HCT116 (cell line): Measurements from ENCODE around the gene ACSL3. TPM values are rescaled to one million over a fixed set of nuclear protein-coding genes. Genes with fewer than 3 reads are reported as not detected.

Experiments used
- ATAC-seq: fragments of 200-7000 bp; cut with Tn5 transposase; 2 replicates; pipeline ENCODE4 v1.9.1; 2020; ENCODE audit warnings: mild to moderate bottlenecking, moderate library complexity
- BruUV-seq: library from RNA; stranded (reverse); fragments of 400-500 nt; replicated peaks from 2 replicates; lab custom pipeline; 2021; lab: Mats Ljungman, UMichigan
- CTCF ChIA-PET: fragments of 300-600 bp; sonication (Branson Sonifier 250); formaldehyde crosslinking; loops from one replicate; lab custom pipeline; 2021; ENCODE audit warnings: antibody characterized with exemption; lab: Charles Lee
- POLR2A ChIA-PET: fragments of 300-600, 350-600 bp; sonication (Branson Sonifier 250); formaldehyde crosslinking; loops from one replicate; lab custom pipeline; 2021; ENCODE audit warnings: antibody characterized with exemption; lab: Charles Lee
- RAD21 ChIA-PET, 2 experiments: fragments of 300-600 bp; sonication (Branson Sonifier 250); formaldehyde crosslinking; loops; one replicate each; lab custom pipeline; 2023; ENCODE audit warnings: low total read pairs in 2 of 2; ENCODE audit not compliant: uncharacterized antibody in 2 of 2, unreplicated experiment in 2 of 2, low non-redundant PET in 1 of 2; lab: Charles Lee
- DNase-seq: peaks from one replicate; pipeline ENCODE4 v3.0.0-alpha.2; 2010; ENCODE audit warnings: low read depth, low spot score
- H2AFZ ChIP-seq: fragments of 200-600 bp; shearing (Covaris generic), sonication (generic); 2 replicates; pipeline ENCODE4 v1.6.1; 2017; ENCODE audit warnings: low read depth, mixed run types, mixed read lengths, antibody characterized with exemption, low read length; ENCODE audit not compliant: poor library complexity, severe bottlenecking
- H3K27ac ChIP-seq: 2 replicates; pipeline ENCODE4 v1.5.1; 2012; ENCODE audit warnings: low read depth, low read length
- H3K27me3 ChIP-seq: fragments of 200-600 bp; sonication (generic); 2 replicates; pipeline ENCODE4 v1.6.1; 2016; ENCODE audit warnings: mixed run types, low read length, mixed read lengths; ENCODE audit not compliant: insufficient read depth
- H3K36me3 ChIP-seq, 2 experiments: fragments of 200-500 bp in 1 of 2; fragments of 200-600 bp in 1 of 2; sonication (Bioruptor generic) in 1 of 2; sonication (generic) in 1 of 2; 2 replicates each; pipeline versions ENCODE4 v1.5.1 to v1.6.1; 2014 to 2016; ENCODE audit warnings: low read length in 2 of 2, inconsistent platforms in 1 of 2, mixed read lengths in 1 of 2, mixed run types in 1 of 2; ENCODE audit not compliant: insufficient read depth in 2 of 2, control insufficient read depth in 1 of 2
- H3K4me1 ChIP-seq, 2 experiments: fragments of 200-600 bp in 1 of 2; sonication (generic) in 1 of 2; 2 replicates each; pipeline versions ENCODE4 v1.5.1 to v1.6.1; 2012 to 2017; ENCODE audit warnings: low read length in 2 of 2, inconsistent platforms in 1 of 2, mild to moderate bottlenecking in 1 of 2, mixed read lengths in 1 of 2, mixed run types in 1 of 2, moderate library complexity in 1 of 2; ENCODE audit not compliant: insufficient read depth in 2 of 2, control insufficient read depth in 1 of 2
- H3K4me2 ChIP-seq: fragments of 200-600 bp; sonication (generic); 2 replicates; pipeline ENCODE4 v1.6.1; 2017; ENCODE audit warnings: mixed run types, low read length, mixed read lengths
- H3K4me3 ChIP-seq, 2 experiments: fragments of 200-600 bp in 1 of 2; sonication (generic) in 1 of 2; replicated peaks in 1 of 2; 2 replicates each; pipeline ENCODE4 v1.5.1; 2011 to 2016; ENCODE audit warnings: low read length in 2 of 2, control low read depth in 1 of 2, low read depth in 1 of 2, mild to moderate bottlenecking in 1 of 2, mixed read lengths in 1 of 2, mixed run types in 1 of 2
- H3K79me2 ChIP-seq: fragments of 200-600 bp; sonication (generic); 2 replicates; pipeline ENCODE4 v1.6.1; 2017; ENCODE audit warnings: mild to moderate bottlenecking, mixed run types, low read length, moderate library complexity, mixed read lengths; ENCODE audit not compliant: insufficient read depth
- H3K9ac ChIP-seq: fragments of 200-600 bp; sonication (generic); 2 replicates; pipeline ENCODE4 v1.6.1; 2016; ENCODE audit warnings: low read length, mixed read lengths
- H3K9me2 ChIP-seq: fragments of 200-600 bp; sonication (generic), shearing (Covaris generic); 2 replicates; pipeline ENCODE4 v1.6.1; 2017; ENCODE audit warnings: mixed run types, mild to moderate bottlenecking, moderate library complexity; ENCODE audit not compliant: insufficient read depth
- H3K9me3 ChIP-seq, 2 experiments: fragments of 200-500 bp in 1 of 2; fragments of 200-600 bp in 1 of 2; sonication (Bioruptor generic) in 1 of 2; sonication (generic) in 1 of 2; 2 replicates each; pipeline ENCODE4 v1.6.1; 2014 to 2017; ENCODE audit warnings: low read length in 2 of 2, mixed read lengths in 2 of 2, inconsistent platforms in 1 of 2, low read depth in 1 of 2, mild to moderate bottlenecking in 1 of 2, mixed run types in 1 of 2, moderate library complexity in 1 of 2; ENCODE audit not compliant: control insufficient read depth in 1 of 2, insufficient read depth in 1 of 2
- H4K20me1 ChIP-seq: fragments of 200-600 bp; sonication (generic), shearing (Covaris generic); 2 replicates; pipeline ENCODE4 v1.6.1; 2017; ENCODE audit warnings: mixed run types, mild to moderate bottlenecking, moderate library complexity; ENCODE audit not compliant: insufficient read depth
- ELF1 ChIP-seq: IDR thresholded peaks from 2 replicates; pipeline ENCODE4 v1.6.1; 2012; ENCODE audit warnings: low read depth, borderline replicate concordance
- SIN3A ChIP-seq: IDR thresholded peaks from 2 replicates; pipeline ENCODE4 v1.6.1; 2012; ENCODE audit warnings: low read depth
- ZFX ChIP-seq: fragments of 450-650 bp; IDR thresholded peaks from 2 replicates; pipeline ENCODE4 v1.6.1; 2017
- intact Hi-C: fragments of 100-400 bp; cut with micrococcal nuclease; formaldehyde crosslinking; loops from 2 replicates; pipeline ENCODE4 v1.10.0; 2022
- total RNA-seq: library from RNA; stranded (reverse); gene quantifications from one replicate; pipeline ENCODE4 v1.2.1, GENCODE V29; 2021; ENCODE audit not compliant: unreplicated experiment
- TF ChIP-seq, protein P1 (sequence below): IDR thresholded peaks from 2 replicates; pipeline ENCODE4 v1.6.1; 2012
- TF ChIP-seq, protein P2 (sequence below): IDR thresholded peaks from 2 replicates; pipeline ENCODE4 v1.6.1; 2012

Gene ACSL3
- total RNA-seq, 1 experiment from 2014 or later, result 142 TPM

DNA sequence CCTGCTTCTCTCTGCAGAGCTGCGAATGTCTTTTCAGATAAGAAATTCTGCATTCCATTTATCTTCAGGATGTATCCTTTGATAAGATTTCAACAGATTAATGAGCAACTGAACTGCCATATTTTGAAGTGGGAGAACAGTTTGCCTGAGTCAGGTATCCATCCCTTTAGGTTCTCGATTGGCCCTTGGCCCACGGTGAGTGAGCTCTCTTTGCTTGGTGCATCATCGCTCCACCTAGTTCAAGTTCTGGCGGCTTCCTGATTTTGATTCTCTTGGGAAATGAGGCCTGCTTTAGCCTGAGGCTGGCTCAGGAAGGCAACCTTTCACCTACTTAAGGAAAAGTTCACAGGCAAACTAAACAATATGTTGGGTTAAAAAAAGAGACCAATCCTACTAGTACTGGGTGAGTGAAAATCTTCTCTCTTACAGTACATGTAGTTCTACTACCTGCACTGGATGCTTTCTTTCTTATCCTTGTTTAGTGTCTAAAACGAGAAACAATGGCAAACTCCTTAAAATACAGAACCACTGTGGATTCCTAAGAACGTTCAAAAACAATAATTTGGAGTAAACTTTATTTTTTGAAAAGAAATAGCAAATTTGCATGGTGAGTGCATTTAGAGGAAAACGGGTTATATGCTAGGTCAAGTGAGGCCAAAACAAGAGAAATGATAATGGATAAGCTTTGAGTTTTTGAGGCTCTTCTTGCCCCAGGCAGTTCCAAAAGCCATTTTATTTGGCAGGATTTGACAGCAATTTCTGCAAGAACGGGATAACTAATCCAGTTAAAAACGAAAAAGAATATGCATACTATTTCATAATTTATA is 837 bp upstream of the ACSL3 start:
- peak overlapping the region; percentile 92 for H3K9ac ChIP-seq
- H3K27ac ChIP-seq, result peak overlapping the region; percentile 56
- peak overlapping the region; percentile 79 for H3K4me2 ChIP-seq
- POLR2A ChIA-PET, result no interaction called here
- no peaks in the 10 kb centered on the region for H3K9me3 ChIP-seq
- H3K4me3 ChIP-seq, result peak overlapping the region; percentile 31 to 86
- ATAC-seq (no peak), DNase-seq (no peak)
- CTCF ChIA-PET, result no interaction called here
- no peaks in the 10 kb centered on the region for H3K36me3 ChIP-seq
- no peak for TF ChIP-seq SIN3A
- TF ChIP-seq, protein P1, sequence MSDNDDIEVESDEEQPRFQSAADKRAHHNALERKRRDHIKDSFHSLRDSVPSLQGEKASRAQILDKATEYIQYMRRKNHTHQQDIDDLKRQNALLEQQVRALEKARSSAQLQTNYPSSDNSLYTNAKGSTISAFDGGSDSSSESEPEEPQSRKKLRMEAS, result 0 out of 2 replicates have a peak, but pooled peaks have one; percentile 24
- H3K4me1 ChIP-seq, result peaks cover 33 to 44% of the 10 kb centered on the region in 2 experiments
- RAD21 ChIA-PET, result no interaction called here
- BruUV-seq, result no TSS peak
- H3K27me3 ChIP-seq, result no peaks in the 10 kb centered on the region
- H3K79me2 ChIP-seq, result peaks cover 41% of the 10 kb centered on the region
- H4K20me1 ChIP-seq, result peaks cover 27% of the 10 kb centered on the region; the same call in 1 of the 2 replicates
- no peaks in the 10 kb centered on the region for H3K9me2 ChIP-seq
- intact Hi-C loops, result loop anchor here (1.0 kb wide), 1 partner anchor 152 kb away; no protein-coding TSS in a partner anchor
- H2AFZ ChIP-seq, result peak overlapping the region; percentile 100

DNA sequence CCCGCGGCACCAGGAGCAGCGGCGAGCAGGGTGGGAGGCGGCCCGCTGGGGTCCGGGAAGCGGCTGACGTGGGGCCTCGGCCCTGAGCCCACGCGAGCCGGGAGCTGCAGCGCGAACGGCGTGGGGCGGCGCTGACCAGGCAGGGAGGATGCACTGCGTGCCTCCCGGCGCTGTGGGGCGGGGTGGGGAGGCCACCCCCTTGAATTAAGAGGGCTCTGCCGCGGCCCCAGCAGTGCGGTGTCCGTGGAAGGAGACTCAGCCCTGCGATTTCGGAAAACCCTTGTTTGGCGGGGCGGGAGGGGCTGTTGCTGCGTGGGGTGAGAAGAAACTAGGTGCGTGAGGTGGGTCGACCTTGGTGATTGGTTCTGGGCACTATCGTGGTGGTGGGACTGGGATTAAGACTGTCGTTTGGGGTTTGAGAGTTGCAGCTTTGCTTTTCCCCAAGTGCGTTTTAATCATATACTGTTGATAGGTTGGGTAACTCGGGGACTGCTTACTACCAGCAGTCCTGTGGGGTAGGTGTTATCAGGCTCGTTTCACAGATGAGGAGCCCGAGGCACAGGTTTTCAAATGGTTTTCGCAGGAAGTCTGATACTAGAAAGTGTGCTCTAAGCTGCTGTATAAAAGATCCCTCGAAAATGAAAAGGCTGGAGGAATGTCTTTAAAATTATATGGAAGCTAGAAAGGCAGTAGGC is 722 bp downstream of the ACSL3 start:
- BruUV-seq, result no TSS peak
- TF ChIP-seq, protein P2, sequence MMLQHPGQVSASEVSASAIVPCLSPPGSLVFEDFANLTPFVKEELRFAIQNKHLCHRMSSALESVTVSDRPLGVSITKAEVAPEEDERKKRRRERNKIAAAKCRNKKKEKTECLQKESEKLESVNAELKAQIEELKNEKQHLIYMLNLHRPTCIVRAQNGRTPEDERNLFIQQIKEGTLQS, result no peak
- TF ChIP-seq ELF1 (no peak), ZFX (peak; percentile 93)
- CTCF ChIA-PET, result interaction anchor here (1.4 kb wide), 1 partner anchor 154 kb away, joined by 4 read pairs; no protein-coding TSS in a partner anchor
- H3K27me3 ChIP-seq, result no peaks in the 10 kb centered on the region
- peak overlapping the region; percentile 92 for H3K9ac ChIP-seq
- POLR2A ChIA-PET, result interaction anchor here (0.8 to 1.1 kb wide), 2 partner anchors 16 to 156 kb away, joined by 3 read pairs; no protein-coding TSS in a partner anchor
- RAD21 ChIA-PET, result interaction anchor here in 1 of 2 experiments (0.5 kb wide), 1 partner anchor 73 kb away, joined by 4 read pairs; no protein-coding TSS in a partner anchor
- H3K9me2 ChIP-seq, result no peaks in the 10 kb centered on the region
- H3K4me3 ChIP-seq, result peak overlapping the region; percentile 74 to 86
- peaks cover 33 to 44% of the 10 kb centered on the region in 2 experiments for H3K4me1 ChIP-seq
- ATAC-seq (peak; percentile 23; the same call in 1 of the 2 replicates), DNase-seq (no peak)
- H4K20me1 ChIP-seq, result peaks cover 27% of the 10 kb centered on the region; the same call in 1 of the 2 replicates
- peak overlapping the region; percentile 79 for H3K4me2 ChIP-seq
- H3K27ac ChIP-seq, result peak overlapping the region; percentile 91
- H3K36me3 ChIP-seq, result no peaks in the 10 kb centered on the region
- intact Hi-C loops, result no loop called here
- no peak overlapping the region for H2AFZ ChIP-seq
- no peaks in the 10 kb centered on the region for H3K9me3 ChIP-seq
- peaks cover 56% of the 10 kb centered on the region for H3K79me2 ChIP-seq
